Gastroesophageal sphincter (tissue), 4 donors: ENCODE measurements around the gene MRRF. TPM values are rescaled to one million over a fixed set of nuclear protein-coding genes. Genes with fewer than 3 reads are reported as not detected.

Experiments used
- ATAC-seq: fragments of 150-250 bp; one replicate; pipeline ENCODE4 v1.9.1; 2016; ENCODE audit warnings: mild to moderate bottlenecking, moderate library complexity
- H3K27ac ChIP-seq, 4 donors: fragments of 200-600 bp; sonication (generic) in 3 of 4; 1 replicate in 3 of 4; 2 replicates in 1 of 4; pipeline ENCODE4 v1.5.1; 2016 to 2019
- H3K27me3 ChIP-seq: fragments of 200-600 bp; sonication (generic); one replicate; pipeline ENCODE4 v1.5.1; 2019
- H3K36me3 ChIP-seq, 2 donors: fragments of 200-600 bp; sonication (generic); one replicate each; pipeline ENCODE4 v1.5.1; 2019; ENCODE audit warnings: control low read depth in 1 of 2
- H3K4me1 ChIP-seq, 3 donors: fragments of 200-600 bp; sonication (generic); 1 replicate in 2 of 3; 2 replicates in 1 of 3; pipeline ENCODE4 v1.5.1; 2016 to 2019; ENCODE audit warnings: control low read depth in 2 of 3
- H3K4me3 ChIP-seq, 2 donors: fragments of 200-600 bp; sonication (generic); one replicate each; pipeline ENCODE4 v1.5.1; 2019; ENCODE audit warnings: mild to moderate bottlenecking in 1 of 2, moderate library complexity in 1 of 2
- H3K9me3 ChIP-seq, 3 donors: fragments of 200-600 bp; sonication (generic); one replicate each; pipeline ENCODE4 v1.5.1; 2017 to 2019; ENCODE audit warnings: control low read depth in 2 of 3
- EP300 ChIP-seq: sonication (generic); formaldehyde crosslinking; IDR thresholded peaks from one replicate; pipeline ENCODE4 v1.6.1; 2017; ENCODE audit warnings: antibody characterized with exemption, mild to moderate bottlenecking
- POLR2A ChIP-seq, 2 donors: fragments of 450-650 bp; IDR thresholded peaks; one replicate each; pipeline ENCODE4 v1.6.1; 2017; ENCODE audit warnings: antibody characterized with exemption in 2 of 2, mild to moderate bottlenecking in 2 of 2, moderate library complexity in 1 of 2
- POLR2AphosphoS5 ChIP-seq: sonication (generic); formaldehyde crosslinking; IDR thresholded peaks from one replicate; pipeline ENCODE4 v1.6.1; 2017; ENCODE audit warnings: antibody characterized with exemption
- WGBS, 2 donors: methylation state at CpG; one replicate each; pipeline ENCODE4 v1.1.5; 2018; ENCODE audit warnings: low coverage in 1 of 2; 5-methylcytosine and 5-hydroxymethylcytosine counted together
- small RNA-seq, 4 donors: library from RNA; depleted of rRNA; stranded (forward); fragments of <200 nt; gene quantifications; one replicate each; pipeline ENCODE3, GENCODE V24; 2016
- total RNA-seq, 4 donors: library from RNA; depleted of rRNA; stranded (reverse); fragments of >200 nt; gene quantifications; one replicate each; pipeline ENCODE4 v1.1.0, GENCODE V29; 2016
- TF ChIP-seq, protein P1 (sequence below), 4 experiments: fragments of 200-600 bp in 2 of 4; fragments of 450-650 bp in 2 of 4; sonication (generic) in 1 of 4; IDR thresholded peaks; one replicate each; pipeline ENCODE4 v1.5.1; 2017 to 2019; ENCODE audit warnings: antibody characterized with exemption in 4 of 4, mild to moderate bottlenecking in 2 of 4, moderate library complexity in 2 of 4

The MRRF gene
- total RNA-seq, 4 donors from 2014 or later: 24.1 to 38.0 (median 29.7) TPM

DNA sequence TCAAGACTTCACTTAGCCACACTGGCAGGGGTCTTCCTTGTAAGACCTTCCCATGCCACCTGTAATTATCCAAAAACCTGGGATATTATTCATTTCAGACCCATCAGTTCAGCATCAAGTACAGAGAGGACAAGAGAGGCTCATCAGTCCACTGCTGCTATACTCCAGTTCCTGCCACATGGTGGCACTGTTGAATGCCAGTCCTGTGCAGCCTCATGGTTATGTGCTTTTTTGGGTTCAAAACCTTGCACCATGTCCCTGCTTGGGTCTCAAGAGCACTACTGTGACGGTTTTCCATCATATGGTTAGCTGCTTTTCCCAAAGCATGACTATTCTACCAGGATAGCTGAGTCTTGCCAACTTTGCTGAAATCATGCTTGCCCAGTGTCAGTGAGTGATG, 114.7 kb downstream of the MRRF start:
- TF ChIP-seq, protein P1, sequence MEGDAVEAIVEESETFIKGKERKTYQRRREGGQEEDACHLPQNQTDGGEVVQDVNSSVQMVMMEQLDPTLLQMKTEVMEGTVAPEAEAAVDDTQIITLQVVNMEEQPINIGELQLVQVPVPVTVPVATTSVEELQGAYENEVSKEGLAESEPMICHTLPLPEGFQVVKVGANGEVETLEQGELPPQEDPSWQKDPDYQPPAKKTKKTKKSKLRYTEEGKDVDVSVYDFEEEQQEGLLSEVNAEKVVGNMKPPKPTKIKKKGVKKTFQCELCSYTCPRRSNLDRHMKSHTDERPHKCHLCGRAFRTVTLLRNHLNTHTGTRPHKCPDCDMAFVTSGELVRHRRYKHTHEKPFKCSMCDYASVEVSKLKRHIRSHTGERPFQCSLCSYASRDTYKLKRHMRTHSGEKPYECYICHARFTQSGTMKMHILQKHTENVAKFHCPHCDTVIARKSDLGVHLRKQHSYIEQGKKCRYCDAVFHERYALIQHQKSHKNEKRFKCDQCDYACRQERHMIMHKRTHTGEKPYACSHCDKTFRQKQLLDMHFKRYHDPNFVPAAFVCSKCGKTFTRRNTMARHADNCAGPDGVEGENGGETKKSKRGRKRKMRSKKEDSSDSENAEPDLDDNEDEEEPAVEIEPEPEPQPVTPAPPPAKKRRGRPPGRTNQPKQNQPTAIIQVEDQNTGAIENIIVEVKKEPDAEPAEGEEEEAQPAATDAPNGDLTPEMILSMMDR (IDR thresholded peaks at IDR 0.05): peak in 3 of 4 experiments; percentile 13 to 25 (median 25)
- no peak for TF ChIP-seq POLR2A (IDR thresholded peaks at IDR 0.05)
- H3K9me3 ChIP-seq: no peaks in the 10 kb centered on the region
- no peak overlapping the region for H3K27ac ChIP-seq
- ATAC-seq: no peak
- peaks cover 2 to 57% (median 28%) of the 10 kb centered on the region in 3 donors for H3K4me1 ChIP-seq
- H3K27me3 ChIP-seq: no peaks in the 10 kb centered on the region
- H3K36me3 ChIP-seq: peaks cover 0 to 26% of the 10 kb centered on the region in 2 donors
- H3K4me3 ChIP-seq: no peak overlapping the region
- WGBS, 2 donors: 43 to 88% methylated on average over 1 of the region's 1 CpG

GRCh38 chr9:122380293-122380692, 115.6 kb downstream of the MRRF start:
- H3K27ac ChIP-seq: no peak overlapping the region
- H3K9me3 ChIP-seq: no peaks in the 10 kb centered on the region
- WGBS, 2 donors: 83 to 96% methylated on average over 4 of the region's 4 CpGs
- peaks cover 0 to 49% (median 23%) of the 10 kb centered on the region in 3 donors for H3K4me1 ChIP-seq
- H3K36me3 ChIP-seq: peaks cover 0 to 34% of the 10 kb centered on the region in 2 donors
- TF ChIP-seq POLR2AphosphoS5: no peak
- TF ChIP-seq POLR2A (IDR thresholded peaks at IDR 0.05): no peak
- no peak for TF ChIP-seq EP300
- ATAC-seq: no peak
- no peak overlapping the region for H3K4me3 ChIP-seq
- H3K27me3 ChIP-seq: no peaks in the 10 kb centered on the region

Small RNAs within 50 kb of the gene (small RNA-seq; reads per million reads assigned to genes)
- gene AL162424.1: 0 reads per million in 4 donors

Other genes starting within 250 kb of the MRRF start
- gene TTLL11, start 171.6 kb upstream of the MRRF start, total RNA-seq: 10 to 100 TPM; 15.1 to 42.6 (median 29.1) TPM
- 10 to 100 TPM; 39.0 to 84.0 (median 71.9) TPM for gene NDUFA8, start 105.1 kb upstream of the MRRF start, total RNA-seq
- 1 to 10 TPM in 1 of 4 donors, not detected in 3; 6.2 TPM for gene MORN5, start 105.0 kb upstream of the MRRF start, total RNA-seq
- 10 to 100 TPM in 1 of 4 donors, 1 to 10 TPM in 3; 1.7 to 13.0 (median 4.9) TPM for gene LHX6, start 35.9 kb upstream of the MRRF start, total RNA-seq
- gene RBM18, start within 50 bp of the MRRF start, total RNA-seq: 10 to 100 TPM; 11.0 to 21.5 (median 18.1) TPM
- gene PTGS1, start 106.1 kb downstream of the MRRF start, total RNA-seq: 100 to 1,000 TPM in 1 of 4 donors, 10 to 100 TPM in 3; 15.8 to 154 (median 46.4) TPM
- not detected for gene OR1J1, start 213.0 kb downstream of the MRRF start, total RNA-seq
- gene OR1J2, start 245.9 kb downstream of the MRRF start, total RNA-seq: not detected